Dedifferentiated amniotic fluid mesenchymal stem cell (primary cell): ENCODE data around the gene FILIP1L.
A peak's percentile ranks its signal among the peaks of the same experiment; 100 is the strongest.

Experiments
- DNase-seq: peaks from one replicate; pipeline ENCODE4 v3.0.0-alpha.2; 2016; ENCODE audit errors: extremely low spot score

Gene FILIP1L

DNA sequence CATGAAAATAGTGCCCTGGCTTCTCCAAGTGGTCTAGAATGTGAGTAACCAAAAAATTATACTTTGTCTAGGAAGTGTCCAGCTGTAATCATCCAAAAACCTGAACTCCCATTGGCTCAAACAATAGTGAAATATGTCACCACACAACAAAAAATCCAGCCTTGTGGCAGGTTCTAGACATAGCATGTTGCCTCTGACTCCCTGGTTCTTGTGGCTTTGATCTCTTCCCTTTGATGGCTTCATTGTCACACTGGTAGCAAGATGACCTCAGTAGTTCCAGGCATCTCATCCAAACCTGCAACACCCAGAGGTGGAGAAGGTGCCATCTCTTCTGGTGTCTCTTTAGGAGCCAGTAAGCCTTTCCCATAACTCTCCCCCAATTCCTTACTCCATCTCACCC lies 222.0 kb downstream of the FILIP1L start:
- DNase-seq = no peak

GRCh38 chr3:99891610-99892285 lies 222.6 kb downstream of the FILIP1L start:
- DNase-seq = no peak

DNA sequence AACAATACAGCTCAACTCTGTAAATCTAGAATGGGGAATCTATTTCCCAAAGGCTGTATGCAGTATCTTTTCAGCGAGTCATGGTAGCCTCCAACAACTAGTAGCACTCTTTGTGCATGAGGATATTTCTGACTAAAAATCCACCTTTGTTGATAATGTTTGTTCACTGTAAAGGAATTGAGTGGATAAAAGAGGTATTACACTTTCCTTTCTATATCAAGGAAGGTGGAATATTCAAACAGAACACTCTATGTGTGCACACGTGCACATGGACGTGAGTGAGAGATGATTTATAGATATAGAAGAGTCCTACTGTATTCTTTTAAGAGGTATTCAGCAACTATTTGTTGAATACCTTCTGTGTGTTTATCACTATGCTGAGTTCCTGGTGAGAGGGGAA lies 228.4 kb downstream of the FILIP1L start:
- DNase-seq = no peak

- no peak for DNase-seq
These were observed 229.2 kb downstream of the FILIP1L start for GRCh38 chr3:99885085-99885484.

DNA sequence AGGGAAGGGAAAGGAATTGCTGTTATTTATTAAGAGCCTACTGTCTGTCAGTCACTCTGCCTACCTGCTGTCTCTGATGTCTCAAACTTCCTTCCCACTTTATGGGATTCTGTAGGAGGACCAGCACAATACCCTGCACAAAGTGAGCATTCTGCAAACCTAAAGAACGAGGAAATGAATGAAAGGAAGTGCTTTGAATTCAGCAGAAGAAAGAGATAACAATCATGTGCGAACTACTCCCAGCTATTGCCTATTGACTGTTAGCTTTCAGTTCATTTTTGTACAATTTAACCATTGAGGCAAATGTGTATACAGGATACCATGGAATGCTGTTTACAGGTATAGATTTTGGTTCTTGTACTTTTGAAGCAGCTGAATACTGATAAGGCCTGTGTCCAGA lies 229.8 kb downstream of the FILIP1L start:
- no peak for DNase-seq

DNA sequence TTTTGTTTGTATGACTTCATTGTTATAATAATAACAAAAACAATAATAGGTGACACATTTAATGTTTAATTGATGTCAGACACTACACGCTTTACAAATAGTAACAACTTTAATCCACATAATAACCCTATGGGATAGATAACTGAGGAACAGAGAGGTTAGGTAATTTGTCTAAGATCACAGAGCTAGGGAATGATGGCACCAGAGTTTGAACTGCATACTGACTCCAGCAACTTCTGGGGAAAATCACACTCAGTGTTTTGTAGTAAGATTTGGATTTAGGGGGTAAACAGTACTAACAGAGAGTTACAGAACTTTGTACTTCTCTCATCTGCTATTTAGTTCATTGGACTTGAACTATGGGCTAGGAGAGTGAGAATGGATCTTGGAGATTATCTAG lies 230.6 kb downstream of the FILIP1L start:
- no peak for DNase-seq

- DNase-seq = no peak
These were observed 231.2 kb downstream of the FILIP1L start for GRCh38 chr3:99883138-99883461.

DNA sequence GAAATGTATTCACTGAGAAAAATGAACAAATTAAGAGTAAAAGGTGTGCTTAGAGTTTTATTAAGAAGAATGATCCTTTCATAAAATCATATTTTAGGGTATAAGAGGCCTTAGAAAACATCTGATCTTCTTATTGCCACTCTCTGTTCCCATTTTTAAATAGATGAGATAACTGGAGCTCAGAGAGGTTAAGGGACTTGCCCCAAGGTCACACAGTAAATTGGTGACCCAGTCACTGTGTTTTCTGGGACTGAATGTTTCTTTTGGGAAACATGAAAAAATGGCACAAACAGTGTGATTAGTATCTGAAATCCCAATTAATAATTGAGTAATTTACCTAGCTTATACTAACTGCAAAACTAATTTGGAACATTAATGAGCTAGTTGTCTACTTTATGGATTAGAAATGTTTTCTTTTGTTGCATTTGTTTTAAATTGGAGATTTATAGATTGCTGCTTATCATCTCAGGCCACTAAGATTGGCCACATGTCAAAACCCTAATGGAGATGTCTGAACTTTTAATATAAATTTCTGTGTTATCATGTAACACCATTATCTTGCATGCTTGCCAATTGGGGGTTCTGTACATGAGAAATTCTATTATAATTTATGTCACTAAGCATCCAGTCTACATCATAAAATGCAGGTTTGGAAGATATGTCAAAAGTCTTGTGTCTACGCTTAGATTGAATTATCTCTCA lies 231.7 kb downstream of the FILIP1L start:
- no peak for DNase-seq

DNA sequence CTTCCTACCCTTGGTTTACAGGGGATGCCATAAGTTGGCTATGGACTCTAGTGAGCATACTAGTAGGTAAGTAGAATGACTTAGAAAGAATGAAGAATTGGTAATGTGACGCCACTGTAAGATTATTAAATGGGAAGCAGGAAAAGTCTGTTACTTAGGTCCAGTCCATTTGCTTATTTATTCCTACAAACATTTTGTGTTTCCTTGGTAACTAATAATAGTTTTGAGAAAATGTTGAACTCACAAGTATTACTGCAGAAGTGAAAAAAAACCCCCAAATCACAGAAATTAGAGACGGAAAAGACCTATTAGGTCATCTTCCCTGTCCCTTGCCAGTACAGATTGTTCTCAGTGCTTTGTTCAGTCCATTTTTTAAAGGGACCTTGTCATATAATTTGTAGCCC lies 233.2 kb downstream of the FILIP1L start:
- no peak for DNase-seq

DNA sequence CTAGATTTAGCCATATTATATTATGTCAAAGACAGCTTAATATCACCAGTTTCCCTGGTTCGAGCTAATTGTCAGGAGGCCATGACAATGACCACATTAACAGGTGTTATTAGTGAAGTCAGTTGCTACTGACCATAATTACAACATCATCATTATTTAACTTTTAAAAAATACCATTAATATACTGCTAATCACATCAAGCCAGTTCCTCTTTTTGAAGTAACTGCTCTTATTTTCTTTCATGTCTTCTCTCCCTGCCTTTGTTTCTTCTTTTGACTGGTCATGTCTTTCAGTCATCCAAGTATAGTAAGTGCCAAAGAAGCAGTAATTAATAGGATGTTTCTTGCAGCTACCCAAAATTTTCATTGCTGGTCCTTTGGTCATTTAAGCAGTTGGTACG lies 235.0 kb downstream of the FILIP1L start:
- DNase-seq = no peak

GRCh38 chr3:99878005-99878404 lies 236.3 kb downstream of the FILIP1L start:
- DNase-seq = no peak

DNA sequence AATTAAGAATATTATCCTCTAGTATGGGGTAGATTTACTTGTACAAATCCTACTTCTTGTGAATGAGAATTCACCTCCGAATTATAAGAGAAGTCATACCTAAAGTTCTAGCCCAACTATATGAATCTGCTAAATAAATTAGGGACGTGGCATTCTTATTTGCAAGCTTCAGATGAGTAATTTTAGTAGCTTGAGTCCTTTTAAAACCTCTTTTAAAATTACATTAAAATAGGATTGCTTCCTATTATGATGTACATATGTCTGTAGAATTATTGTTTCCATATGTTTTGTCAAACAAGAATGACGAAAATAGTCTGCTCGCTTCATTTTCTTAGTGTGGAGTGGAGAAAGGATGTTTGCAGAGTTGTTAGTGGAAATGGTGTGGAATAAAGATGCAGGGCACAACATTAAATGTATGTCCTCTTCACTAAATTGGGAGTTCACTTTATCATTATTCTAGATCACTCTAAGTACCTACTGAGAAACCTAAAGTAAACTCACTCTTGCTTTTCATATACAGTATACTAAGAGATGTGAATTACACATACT lies 237.2 kb downstream of the FILIP1L start:
- DNase-seq = no peak

GRCh38 chr3:99875929-99876841 lies 238.1 kb downstream of the FILIP1L start:
- peak; percentile 77 for DNase-seq

DNA sequence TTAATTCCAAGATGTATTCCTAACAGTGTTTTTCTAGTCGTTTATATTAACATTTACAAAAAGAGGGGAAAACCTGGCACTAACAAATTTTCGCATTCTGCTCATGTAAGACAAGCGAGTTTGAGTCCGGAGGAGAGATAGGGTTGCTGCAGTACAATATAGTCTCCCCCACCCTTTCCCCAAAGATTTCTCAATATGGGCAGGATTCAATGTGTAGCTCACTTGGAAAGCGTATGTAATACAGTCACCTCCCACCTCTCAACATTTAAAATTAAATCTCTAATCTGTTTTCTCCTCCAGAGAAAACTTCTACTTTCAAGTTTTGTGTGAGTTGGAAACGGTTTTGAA lies 238.7 kb downstream of the FILIP1L start:
- peak; percentile 51 for DNase-seq

DNA sequence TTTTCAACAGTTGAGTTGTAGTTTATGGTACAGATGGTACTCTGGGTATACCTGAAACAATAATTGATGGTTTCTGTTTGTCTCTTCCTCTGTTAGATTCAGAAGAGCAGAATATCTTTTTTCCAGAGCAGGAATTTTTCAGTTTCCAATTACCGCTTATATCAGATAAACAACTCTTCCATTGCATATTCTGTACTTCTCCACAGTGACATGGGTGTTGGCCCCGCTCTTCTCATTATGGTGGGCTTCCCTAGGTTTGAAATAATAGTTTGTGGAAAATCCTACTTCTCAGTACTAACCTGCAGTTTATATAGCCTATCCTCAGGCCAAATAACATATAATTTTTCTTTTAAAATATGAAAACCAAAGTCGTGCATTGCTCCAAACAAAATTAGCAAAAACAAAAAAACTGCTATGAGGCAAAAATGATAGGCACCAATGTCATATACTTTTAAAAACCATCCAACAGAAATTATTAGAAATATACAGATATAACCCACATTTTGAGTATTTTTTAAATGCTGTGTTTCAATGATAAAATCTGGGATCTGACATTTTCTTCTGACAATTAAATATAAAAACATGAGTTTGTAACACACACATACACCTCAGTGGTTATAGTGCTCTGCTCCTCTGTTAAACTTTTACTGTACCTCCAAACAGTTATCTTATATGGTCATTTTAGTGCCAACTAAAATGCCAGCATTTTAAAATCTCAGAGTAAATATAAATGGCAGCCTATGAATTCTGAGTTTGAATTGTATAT lies 239.9 kb downstream of the FILIP1L start:
- no peak for DNase-seq

- no peak for DNase-seq
These were observed 240.8 kb downstream of the FILIP1L start for GRCh38 chr3:99873269-99874102.

GRCh38 chr3:99872923-99873254 lies 241.4 kb downstream of the FILIP1L start:
- DNase-seq = no peak

DNA sequence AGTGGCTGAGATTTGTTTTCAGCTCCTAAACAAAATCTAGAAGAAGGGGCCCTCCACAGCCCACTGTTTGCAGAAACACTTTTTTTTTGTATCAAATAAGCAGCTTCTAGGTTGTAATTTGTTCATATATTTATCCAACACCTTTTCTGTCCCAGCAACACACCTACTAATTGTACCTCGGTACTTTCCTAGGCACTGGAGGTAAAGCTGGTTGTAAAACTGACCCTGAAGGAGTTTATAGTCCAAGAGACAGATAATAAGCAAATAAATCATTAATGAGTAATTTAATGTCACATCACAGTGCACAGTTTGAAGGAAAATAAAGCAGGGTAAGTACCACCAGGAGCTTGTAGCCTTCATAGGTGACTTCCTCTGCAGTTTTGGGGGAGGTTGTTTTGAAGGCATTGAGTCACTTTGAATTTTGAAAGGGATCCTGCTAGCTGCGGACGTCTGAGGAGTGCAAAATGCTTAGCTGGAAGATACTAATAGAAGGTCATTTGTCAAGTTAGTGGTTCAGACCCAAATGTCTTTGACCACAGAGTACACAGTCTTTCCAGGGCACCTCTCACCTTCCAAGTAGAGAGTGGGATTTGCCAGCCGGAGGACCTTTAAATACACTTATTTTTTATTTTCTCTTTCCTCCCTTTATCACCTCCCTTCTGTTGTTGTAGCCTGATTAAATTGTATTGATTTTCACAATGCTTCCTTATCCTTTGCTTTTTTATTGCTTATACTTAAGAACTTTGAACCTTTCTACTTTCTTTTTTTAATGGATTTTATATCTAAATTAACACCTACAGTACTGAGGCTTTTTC lies 242.9 kb downstream of the FILIP1L start:
- DNase-seq = no peak

- no peak for DNase-seq
These were observed 243.6 kb downstream of the FILIP1L start for GRCh38 chr3:99870712-99871111.

DNA sequence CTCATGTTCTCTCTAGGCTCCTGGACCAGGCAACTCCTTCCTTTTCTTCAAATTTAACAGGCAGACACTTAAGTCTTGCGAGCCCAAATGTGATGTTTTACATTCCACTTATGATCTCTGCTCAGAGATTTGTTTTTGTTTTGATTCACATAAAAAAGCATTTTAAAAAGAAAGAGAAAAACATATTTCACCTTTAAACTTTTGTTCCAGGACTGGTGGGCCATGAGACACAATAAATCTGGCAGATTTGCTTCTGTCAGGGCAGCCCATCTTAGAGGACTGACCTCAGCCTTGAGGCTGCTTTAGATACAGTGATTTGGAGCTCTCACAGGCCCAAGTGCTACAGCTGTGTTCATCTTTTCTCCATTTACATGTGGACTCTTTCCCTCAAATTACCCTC lies 244.7 kb downstream of the FILIP1L start:
- DNase-seq = no peak
